ENCODE measurements around the gene DAPK1. TPM values are rescaled to one million over a fixed set of nuclear protein-coding genes. Genes with fewer than 3 reads are reported as not detected.

Gene DAPK1
- total and polyA plus RNA-seq, 11 donors: 1.0 to 52.5 (median 2.3) TPM

DNA sequence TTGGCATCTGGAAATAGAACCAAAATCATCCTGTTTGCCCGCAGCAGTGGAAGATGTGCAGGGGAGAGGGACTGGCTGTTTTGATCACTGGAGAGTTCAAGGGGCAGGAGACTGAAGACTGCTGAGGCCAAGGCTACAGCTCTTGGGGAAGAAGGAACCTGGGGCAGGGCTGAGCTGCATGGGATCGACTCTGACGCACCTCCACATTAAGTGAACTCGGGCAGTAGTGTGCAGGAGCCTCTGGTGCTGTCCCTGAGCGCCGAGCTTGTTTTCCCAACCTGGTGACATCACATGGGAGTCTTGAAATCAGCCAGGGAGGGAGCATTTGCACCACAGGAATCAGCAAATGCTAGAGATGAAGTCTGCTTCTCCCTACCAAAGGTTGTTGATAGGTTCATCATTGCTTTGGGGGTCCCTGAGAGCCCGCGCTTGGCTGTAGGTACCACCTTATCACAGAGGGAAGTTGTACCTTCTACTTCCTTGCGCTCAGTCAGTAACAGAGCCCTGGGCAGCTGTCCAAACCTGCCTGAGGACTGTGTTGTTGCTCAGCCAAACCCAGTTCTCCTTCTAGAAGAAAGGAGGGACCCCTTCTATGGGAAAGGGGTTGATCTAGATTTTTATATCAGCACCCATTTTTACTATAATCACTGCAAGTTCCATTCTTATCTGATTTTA lies 175.9 kb downstream of the DAPK1 start:
- no peak overlapping the region for H3K27ac ChIP-seq
- intact Hi-C loops (cut with DNase I): loop anchor here in 2 of 10 donors (10.0 kb wide), 2 partner anchors 61 to 371 kb away; no protein-coding TSS in a partner anchor
- DNase-seq: no peak
- no peak for TF ChIP-seq POLR2A (IDR thresholded peaks at IDR 0.05)
- TF ChIP-seq, protein P1, sequence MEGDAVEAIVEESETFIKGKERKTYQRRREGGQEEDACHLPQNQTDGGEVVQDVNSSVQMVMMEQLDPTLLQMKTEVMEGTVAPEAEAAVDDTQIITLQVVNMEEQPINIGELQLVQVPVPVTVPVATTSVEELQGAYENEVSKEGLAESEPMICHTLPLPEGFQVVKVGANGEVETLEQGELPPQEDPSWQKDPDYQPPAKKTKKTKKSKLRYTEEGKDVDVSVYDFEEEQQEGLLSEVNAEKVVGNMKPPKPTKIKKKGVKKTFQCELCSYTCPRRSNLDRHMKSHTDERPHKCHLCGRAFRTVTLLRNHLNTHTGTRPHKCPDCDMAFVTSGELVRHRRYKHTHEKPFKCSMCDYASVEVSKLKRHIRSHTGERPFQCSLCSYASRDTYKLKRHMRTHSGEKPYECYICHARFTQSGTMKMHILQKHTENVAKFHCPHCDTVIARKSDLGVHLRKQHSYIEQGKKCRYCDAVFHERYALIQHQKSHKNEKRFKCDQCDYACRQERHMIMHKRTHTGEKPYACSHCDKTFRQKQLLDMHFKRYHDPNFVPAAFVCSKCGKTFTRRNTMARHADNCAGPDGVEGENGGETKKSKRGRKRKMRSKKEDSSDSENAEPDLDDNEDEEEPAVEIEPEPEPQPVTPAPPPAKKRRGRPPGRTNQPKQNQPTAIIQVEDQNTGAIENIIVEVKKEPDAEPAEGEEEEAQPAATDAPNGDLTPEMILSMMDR (IDR thresholded peaks at IDR 0.05): no peak
- no peak for ATAC-seq
- peaks cover 0 to 12% (median 0%) of the 10 kb centered on the region in 12 donors for H3K4me1 ChIP-seq
- WGBS, 4 donors: 81 to 92% (median 88%) methylated on average over 9 of the region's 9 CpGs
- H3K27me3 ChIP-seq: no peaks in the 10 kb centered on the region
- H3K9me3 ChIP-seq: no peaks in the 10 kb centered on the region
- no peaks in the 10 kb centered on the region for H3K36me3 ChIP-seq
- H3K4me3 ChIP-seq: no peak overlapping the region

DNA sequence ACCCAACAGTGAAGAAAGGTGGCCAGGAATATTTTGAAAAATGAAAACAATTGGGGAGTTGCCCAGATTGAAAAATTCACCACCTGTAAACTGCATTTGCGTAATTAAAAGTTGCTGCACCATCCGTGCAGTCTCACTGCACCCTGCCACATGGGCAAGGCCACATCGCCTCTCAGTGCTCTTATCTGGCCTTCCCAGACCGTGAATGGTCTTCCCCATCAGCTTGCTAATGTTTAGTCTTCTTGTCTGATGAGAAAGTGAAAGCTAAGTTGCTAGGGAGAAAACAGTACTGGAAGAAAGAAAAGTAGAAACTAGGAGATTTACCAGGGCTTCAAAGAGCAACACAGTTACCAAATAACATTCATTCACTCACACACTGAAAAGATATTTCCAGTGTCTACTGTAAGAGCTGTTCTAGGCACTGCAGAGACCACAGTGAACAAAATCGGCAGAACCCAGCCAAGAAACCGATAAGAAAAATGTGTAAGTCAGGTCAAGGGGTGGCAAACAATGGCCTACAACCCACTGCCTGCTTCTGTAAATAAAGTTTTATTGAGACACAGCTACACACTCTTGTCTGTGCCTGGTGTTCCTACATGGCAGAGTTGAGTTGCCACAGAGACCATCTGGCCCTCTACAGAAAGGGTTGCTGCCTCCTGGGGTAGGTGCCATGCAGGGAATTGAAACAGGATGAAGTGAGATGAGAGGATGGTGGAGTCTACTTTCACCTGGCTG lies 177.1 kb downstream of the DAPK1 start:
- no peak for ATAC-seq
- H3K27ac ChIP-seq: no peak overlapping the region
- H3K36me3 ChIP-seq: no peaks in the 10 kb centered on the region
- H3K9me3 ChIP-seq: no peaks in the 10 kb centered on the region
- TF ChIP-seq, protein P1 (IDR thresholded peaks at IDR 0.05): no peak
- intact Hi-C loops (cut with DNase I): loop anchor here in 2 of 10 donors (10.0 kb wide), 2 partner anchors 60 to 370 kb away; no protein-coding TSS in a partner anchor
- DNase-seq: no peak
- WGBS, 4 donors: 82 to 88% (median 85%) methylated on average over 6 of the region's 6 CpGs
- no peak overlapping the region for H3K4me3 ChIP-seq
- H3K27me3 ChIP-seq: no peaks in the 10 kb centered on the region
- peaks cover 0 to 12% (median 0%) of the 10 kb centered on the region in 12 donors for H3K4me1 ChIP-seq

DNA sequence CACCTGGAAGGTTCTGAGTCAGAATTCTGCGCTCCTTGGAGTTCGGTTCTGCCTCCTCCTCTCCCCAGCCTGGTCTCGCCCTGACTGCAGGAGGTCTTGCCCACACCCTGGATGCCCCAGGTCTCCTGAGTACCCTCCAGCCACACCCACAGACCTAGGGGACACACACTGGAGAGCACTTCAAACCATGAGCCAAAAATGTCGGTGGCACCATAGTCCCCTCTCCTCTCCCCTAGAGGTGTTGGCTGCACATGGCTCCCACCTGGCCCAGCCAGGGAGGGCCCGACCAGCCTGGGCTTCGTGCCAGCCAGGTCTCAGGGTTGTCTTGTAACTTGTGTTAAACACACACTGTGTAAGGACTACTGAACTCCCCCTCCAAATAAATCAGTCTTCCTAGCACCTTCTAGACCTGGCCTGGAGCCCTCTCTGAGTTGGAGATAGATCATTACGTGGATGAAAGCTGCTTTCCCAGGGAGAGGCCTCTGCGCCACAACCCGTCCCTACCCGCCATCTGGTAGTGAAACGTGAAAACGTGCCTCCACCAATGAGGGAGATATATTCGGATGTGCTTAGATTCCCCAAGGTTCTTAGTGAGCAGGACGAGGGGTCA lies 178.3 kb downstream of the DAPK1 start:
- Histone ChIP-seq H3K27ac (no peak overlapping the region), H3K27me3 (no peaks in the 10 kb centered on the region), H3K9me3 (no peaks in the 10 kb centered on the region), H3K4me1 (peaks cover 0 to 12% (median 0%) of the 10 kb centered on the region in 12 donors), H3K36me3 (no peaks in the 10 kb centered on the region), H3K4me3 (no peak overlapping the region)
- DNase-seq (no peak), ATAC-seq (no peak)
- 83 to 90% (median 87%) methylated on average over 13 to 14 of the region's 14 CpGs for WGBS, 4 donors
- TF ChIP-seq, protein P1 (IDR thresholded peaks at IDR 0.05): no peak
- TF ChIP-seq POLR2A (IDR thresholded peaks at IDR 0.05): no peak
- intact Hi-C loops (cut with DNase I): loop anchor here in 2 of 10 donors (10.0 kb wide), 2 partner anchors 59 to 369 kb away; no protein-coding TSS in a partner anchor
